Stimulated activated CD8-positive, alpha-beta memory T cell treated with anti-CD3 and anti-CD28 coated beads, Interleukin-4, amount 100 ng/mL, for 24 hours (primary cell): ENCODE data around the gene TEKTIP1.

Source experiments
- DNase-seq: peaks from one replicate; pipeline ENCODE4 v3.0.0-alpha.2; 2020; ENCODE audit warnings: low read depth

Gene TEKTIP1

GRCh38 chr19:3586127-3586626 is 47.2 kb downstream of the TEKTIP1 start:
- DNase-seq: peak; percentile 21

DNA sequence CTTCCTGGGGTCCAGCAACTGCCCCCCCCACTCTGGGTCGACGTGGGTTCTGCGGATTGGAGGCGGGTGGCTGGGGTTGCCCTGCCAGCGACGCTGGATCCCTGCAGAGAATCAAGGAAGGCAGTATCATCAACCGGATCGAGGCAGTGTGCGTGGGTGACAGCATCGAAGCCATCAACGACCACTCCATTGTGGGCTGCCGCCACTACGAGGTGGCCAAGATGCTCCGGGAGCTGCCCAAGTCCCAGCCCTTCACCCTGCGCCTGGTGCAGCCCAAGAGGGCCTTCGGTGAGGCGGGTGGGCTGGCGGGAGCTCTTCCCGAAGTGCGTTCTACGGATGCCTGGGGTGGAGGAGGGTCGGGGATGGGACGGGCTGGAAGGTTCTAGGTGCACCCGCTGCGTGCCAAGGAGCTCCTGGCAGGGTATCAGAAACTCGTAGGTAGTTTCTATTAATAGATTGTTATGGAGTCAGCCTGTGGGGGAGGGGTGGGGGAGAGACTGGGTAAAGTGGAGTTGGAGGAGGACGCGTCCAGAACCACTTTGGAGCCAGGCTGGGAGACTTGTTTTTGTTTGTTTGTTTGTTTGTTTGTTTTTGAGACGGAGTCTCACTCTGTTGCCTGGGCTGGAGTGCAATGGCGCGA is 47.9 kb downstream of the TEKTIP1 start:
- no peak for DNase-seq

- no peak for DNase-seq
Measured at GRCh38 chr19:3589439-3589838, 50.5 kb downstream of the TEKTIP1 start.

- no peak for DNase-seq
Measured at GRCh38 chr19:3589949-3590348, 51.0 kb downstream of the TEKTIP1 start.

DNA sequence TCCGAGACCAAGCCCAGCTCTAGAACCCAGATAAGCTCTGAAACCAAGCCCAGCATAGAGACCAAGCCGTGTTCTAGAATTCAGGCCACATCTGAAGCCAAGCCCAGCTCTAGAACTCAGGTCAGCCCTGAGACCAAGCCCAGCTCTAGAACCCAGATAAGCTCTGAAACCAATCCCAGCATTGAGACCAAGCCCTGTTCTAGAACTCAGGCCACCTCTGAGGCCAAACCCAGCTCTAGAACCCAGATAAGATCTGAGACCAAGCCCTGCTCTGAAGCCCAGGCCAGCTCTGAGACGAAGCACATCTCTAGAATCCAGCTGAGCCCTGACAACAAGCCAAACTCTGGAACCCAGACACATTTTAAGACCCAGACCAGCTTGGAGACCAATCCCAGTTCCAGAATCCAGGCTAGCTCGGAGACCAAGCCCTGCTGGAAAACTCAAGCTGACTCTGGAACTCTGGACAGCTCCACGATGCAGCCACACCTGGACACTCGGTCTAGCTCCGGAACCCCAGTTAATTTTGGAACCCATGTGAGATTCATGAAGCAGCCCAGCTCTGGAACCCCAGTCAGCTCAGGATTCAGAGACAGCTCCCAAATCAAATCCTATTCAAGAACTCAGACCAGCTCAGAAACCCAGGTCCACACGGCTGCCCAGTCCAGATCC is 52.2 kb downstream of the TEKTIP1 start:
- DNase-seq: no peak

DNA sequence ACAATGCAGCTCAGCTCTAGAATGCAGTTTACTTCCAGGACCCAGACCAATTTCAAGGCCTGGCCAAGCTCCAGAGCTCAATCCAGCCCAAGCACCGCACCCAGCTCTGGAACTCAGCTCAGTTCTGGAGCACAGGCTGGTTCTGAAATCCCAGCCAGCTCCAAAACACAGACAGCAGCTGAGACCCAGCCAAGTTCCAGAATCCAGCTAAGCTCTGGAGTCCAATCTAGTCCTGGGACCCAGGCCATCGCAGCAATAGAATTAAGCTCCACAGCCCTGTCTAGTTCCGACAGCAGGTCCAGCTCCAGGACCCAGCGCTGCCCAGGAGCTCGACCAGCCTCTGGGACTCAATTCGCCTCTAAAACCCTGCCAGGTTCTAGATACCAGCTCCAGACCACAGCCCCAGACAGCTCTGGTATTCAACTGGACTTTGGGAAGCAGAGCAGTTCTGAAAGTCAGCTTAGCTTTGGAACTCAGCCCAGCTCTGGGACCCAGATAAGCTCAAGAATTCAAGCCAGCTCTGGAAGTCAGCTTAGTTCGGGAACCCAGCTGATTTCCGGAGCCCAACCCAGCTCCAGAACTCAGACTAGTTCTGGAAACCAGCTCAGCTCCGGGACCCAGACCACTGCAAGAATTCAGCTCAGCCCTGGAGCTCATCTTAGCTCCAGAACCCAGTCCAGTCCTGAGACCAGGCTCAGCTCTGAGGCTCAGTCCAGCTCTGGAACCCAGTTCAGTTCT is 53.1 kb downstream of the TEKTIP1 start:
- DNase-seq: no peak

DNA sequence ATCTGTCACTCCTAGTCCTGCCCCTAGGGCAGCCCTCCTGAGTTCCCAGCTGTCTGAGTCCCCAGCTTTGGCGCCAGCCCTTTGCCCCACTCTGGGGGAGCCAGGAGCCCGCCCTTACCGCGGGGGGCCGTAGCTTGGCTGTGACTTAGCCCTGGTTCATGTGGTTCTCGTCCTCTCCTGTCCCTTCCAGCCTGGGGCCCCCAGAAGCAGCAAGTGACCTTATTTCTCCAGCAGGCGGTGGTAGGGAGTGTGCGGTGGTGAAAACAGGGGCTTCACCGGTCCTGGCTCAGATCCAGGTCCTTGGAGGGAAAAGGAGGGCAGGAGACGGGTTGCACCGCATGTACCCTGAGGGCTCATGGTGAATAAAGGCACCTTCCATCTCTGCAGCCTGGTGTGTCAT is 54.2 kb downstream of the TEKTIP1 start:
- no peak for DNase-seq
